NT2/D1 (cell line): ENCODE measurements around the gene INO80.

Experiments
- SUZ12 ChIP-seq: IDR thresholded peaks from 2 replicates; pipeline ENCODE4 v1.6.1; 2011; ENCODE audit not compliant: insufficient read length, insufficient read depth; ENCODE audit errors: extremely low read depth
- YY1 ChIP-seq: IDR thresholded peaks from 2 replicates; pipeline ENCODE4 v1.6.1; 2011; ENCODE audit not compliant: insufficient read length, insufficient read depth
- ZNF274 ChIP-seq: IDR thresholded peaks from 2 replicates; pipeline ENCODE4 v1.6.1; 2011; ENCODE audit warnings: mild to moderate bottlenecking, low read depth, low read length

DNA sequence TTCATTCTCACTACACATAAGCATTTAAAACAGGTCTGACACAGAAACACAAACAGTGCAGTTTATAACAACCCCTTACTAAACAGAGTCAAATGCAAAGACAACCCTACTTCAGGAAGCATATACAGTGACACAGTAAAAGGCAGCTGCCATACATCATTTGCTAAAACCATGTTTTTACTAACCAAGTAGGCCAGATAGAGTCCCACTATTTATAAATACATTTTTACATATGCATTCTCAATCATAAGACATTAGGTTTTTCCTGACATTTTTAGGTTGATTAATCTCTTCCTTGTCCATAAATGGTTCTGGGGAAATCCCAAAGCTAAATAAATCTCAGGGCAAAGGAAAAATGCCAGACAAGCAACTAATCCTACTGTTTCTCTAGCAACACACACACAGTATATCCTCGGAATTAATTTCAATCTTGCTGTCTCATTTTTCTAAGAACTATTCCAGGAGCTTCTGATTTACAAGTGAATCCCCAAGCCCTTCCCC lies 123.8 kb downstream of the INO80 start:
- TF ChIP-seq ZNF274 (no peak), YY1 (no peak), SUZ12 (no peak)
